ENCODE measurements around the gene DAZ3.
"Not testable (repeated sequence)": the region's sequence is repeated elsewhere in the genome, so short reads cannot be mapped to it uniquely, and the experiment has no call there.

GRCh38 chrY:24821836-24822235, 8.6 kb upstream of the DAZ3 start:
- not testable (repeated sequence) for TF ChIP-seq POLR2AphosphoS5, POLR2A, CTCF (IDR thresholded peaks at IDR 0.05)
